Ammon's horn (tissue), 1 donor: ENCODE measurements around the gene DR1.

Experiments used
- DNase-seq: peaks from one replicate; pipeline ENCODE4 v3.0.0-alpha.2; 2016; ENCODE audit warnings: low spot score

DR1 gene

DNA sequence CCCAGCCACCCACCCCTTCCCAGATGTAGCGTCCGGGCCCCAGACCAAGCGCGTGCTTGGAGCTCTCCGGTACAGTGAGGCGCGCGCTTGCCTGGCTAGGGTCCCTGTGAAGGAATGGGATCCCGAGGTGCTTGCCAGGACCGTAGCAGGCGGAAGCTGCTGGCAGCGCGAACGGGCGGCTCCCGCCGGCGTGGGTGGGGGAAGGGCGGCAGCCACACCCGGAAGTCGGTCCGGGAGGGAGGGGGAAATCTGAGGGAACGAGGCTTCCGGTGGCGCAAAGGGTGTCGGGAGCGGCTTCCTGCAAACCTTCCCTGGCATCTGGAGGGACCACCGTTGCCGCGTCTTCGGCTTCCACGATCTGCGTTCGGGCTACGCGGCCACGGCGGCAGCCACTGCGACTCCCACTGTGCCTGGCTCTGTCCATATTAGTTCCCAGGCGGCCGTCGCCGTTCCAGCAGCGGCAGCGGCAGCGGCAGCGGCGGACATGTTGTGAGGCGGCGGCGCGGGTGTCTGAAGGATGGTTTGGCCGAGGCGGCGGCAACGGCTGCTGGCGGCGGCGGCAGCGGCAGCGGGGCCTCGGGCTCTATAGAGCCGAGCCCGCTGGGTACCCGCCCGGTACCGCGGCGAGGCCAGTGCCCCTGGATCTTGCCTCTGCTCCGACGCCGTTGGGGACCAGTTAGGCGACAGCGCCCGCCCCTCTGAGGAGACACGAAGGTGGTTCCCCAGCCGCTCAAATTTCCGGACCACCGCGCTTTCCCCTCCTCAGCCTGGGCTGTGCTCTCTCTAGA is at the start of gene DR1:
DR1 (plus strand) TSS at position 275 of the 788 bp plus-strand sequence. CDS start 739 bp downstream, outside the sequence.
- DNase-seq, result peak; percentile 93

DNA sequence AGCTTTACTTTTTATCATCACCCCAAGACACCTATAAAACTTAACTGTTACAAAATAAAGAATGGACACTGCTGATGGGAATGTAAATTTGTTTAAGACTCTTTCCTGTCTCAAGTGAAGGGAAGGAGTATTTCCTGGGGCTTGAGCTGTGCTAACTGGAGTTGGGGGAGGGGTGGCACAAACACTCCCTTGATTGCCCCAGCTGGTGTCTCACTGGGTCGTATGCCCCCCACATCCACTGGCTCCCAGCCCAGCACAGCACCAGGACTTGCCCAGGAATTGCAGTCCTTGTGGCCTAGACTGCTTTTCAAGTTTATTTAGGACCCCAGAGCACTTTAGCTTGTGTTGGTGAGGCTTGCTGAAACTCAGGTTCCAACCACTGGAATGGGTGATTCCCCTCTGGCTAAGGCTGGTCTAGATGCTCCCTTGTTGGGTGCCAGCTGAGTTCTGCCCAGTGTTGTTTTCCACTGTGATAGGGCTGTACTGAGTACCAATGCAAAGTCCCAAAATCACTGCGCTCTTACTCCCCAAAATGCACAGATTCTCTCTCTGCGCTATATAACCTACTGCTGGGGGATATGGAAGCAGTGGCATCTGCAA is 49.1 kb upstream of the DR1 start:
- no peak for DNase-seq

DNA sequence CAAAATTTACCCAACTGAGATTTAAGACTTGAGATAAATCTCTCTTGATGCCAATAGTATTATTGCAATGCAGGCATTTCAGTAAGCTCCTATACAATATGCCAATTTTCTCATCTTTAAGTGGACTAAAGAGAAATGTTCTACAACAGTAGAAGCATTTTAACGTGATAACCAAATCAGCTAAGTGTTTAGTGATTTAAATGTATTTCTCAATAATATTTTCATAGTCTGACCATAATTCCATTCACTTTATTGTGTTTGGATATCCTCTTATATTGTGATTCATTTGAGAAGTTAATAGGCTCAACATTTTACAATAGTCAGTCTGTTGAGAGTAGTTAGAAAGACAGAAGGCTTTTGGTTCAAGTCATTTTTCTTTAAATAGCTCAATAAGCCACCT is 44.6 kb upstream of the DR1 start:
- no peak for DNase-seq

DNA sequence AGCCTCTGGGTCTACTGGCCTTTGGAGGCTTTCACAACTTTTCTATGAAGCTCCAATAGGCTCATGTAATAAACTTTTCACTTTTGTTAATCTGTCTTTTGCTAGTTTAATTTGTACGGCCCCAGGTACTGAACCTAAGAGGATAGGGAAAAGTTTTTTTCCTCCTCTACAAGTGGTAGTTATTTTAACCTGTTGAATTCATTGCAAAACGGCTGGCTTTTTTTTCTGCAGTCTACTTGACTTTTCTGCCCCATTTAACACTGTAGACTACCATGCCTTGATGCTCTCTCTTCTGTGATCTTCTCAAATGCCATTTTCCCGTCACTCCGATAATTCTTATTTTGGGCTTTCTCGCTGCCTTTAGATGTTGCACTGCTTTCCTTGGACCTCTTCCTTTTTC is 43.6 kb upstream of the DR1 start:
- DNase-seq, result no peak

DNA sequence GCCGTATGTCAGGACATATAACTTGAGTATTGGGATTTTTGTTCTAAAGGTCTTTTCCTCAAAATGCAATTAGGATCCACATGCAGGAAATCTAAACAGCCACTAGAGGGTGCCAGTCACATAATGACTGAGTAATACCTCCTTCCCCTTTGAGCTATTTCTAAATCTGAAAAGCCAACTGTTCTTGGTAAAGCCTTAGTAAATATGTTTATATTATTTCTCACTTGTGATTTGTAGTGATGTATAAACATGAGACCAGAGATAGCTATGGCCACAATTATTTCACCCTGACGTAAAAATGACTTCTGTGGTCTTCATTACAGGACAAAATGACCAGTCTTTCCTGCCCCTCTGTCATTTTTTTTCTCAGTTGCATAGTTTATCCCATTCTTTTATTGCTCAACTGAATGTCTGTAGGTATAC is 41.0 kb upstream of the DR1 start:
- DNase-seq, result peak; percentile 73

DNA sequence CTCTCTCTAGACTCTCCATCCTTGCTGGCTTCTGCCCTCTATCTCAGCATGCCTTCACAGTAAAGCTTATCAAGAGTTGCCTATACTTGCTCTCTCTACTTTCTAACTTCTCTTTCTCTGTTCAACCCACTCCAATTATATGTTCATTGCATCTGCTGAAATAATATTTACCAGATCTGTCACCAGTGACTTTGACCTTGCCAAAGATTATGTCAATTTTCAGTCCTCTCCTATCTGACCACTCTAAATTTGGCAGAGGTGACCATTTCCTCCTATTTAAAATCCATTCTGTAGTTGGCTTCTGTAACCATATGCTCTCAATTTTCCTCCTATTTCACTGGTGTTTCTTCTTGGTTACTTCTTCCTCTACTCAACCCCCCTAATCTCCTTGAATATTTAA is 38.8 kb upstream of the DR1 start:
- DNase-seq, result no peak

DNA sequence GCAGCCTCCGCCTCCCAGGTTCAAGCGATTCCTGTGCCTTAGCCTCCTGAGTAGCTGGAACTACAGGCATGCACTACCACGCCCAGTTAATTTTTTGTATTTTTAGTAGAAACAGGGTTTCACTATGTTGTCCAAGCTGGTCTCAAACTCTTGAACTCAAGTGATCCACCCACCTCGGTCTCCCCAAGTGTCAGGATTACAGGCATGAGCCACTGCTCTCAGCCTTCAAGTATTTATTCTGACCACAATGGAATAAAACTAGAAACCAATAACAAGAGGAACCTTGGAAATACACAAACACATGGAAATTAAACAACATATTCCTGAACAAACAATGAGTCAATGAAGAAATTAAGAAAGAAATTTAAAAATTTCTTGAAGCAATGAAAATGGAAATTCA is 32.7 kb upstream of the DR1 start:
- no peak for DNase-seq

DNA sequence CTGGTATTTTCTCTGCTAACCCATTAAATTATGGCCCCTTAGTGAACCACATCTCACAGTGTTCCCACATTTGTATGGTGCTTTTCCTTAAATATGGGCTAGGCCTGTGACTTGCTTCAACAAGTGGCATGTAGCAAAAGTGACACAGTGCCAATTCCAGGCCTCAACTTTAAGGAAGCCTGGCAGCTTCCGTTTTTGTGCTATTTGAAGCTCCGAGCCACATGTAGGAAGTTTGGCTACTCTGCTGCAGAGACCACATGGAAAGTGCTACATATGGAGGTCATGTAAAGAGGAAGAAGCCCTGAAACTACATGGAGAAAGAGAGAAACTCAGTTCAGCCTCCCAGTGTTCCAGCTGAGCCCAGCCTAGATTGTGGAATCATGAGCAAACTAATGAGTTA is 28.5 kb upstream of the DR1 start:
- peak; percentile 74 for DNase-seq

DNA sequence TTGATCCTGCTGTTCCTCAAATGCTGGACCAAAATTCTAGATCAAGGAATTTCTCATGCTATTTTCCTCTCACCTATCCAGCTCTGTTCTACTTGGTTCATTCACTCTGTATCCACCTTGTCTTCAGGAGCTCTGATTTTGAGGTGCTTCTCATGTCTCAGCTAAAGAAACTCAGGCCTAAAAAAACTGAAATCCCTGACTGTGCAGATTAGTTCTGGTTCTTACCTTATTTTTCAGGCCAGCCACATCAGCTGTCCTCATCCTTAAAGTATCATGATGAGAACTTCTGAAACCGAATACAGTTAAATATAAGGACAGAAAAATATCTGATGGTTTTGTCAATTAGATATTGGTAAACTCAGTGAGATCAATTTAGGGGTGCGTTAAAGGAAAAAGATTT is 27.8 kb upstream of the DR1 start:
- DNase-seq, result no peak

DNA sequence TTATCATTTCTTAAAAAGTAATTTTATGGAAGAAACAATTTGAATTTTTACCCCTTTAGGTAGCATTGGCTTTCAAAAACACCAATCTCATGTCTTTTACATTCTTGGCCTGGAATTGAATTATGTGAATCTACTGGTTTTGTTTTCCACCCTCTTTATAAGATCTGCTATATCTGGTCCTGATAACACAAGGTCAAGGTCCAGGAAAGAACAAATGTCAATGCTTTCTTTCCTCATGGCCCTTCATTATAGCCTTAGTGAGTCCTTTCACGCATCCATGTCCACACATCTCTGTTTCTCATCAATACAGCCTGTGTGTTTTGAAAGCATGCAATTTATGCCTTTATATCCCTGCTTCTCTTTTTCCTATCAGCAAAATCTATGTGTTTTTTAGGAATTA is 24.0 kb upstream of the DR1 start:
- DNase-seq, result no peak

DNA sequence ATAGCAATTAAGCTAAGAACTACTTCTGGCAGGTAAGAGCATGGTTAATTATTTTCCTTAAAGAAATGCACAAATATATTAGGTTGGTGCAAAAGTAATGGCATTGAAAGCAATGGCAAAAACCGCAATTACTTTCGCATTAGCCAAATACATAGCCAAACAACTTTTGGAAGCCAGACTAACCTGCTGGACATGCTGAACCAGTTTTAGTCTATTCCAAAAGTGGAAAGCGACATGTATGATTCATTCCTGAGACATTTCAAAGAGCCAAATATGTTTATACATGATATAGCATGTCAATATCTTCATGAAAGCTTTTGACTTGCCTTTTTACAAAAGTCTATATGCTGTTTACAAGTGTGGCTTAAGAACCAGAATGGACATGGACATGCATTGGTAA is 23.4 kb upstream of the DR1 start:
- DNase-seq, result no peak

DNA sequence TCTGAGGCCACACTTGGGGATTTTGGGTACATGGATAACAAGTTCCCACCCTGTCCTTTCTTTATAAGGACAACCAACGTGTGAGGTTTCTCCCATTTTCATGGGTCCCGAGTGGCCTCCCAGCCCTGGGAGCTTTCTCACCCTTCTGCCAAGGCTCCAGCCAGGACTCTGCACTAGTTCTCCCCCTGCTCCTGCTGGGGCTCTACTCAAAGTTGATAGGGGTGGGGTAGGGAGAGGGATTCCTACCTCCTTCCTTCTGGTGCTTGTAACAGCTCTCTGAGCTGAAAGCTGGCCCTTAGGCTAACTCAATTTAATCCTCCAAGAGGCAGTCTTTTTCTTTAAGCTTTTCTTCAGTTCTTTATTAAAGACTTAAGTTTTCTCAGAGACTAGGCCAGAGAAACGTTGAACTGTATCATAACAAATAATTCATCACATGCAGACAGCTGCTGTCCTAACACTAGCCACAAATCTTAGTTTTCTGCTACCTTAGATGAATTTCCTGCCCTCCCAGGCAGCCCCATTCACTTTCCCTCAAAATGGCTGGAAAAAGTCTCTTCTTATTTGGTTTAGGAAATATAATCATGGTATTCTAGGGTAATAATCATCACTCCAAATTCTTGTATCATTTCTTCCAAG is 22.4 kb upstream of the DR1 start:
- no peak for DNase-seq

DNA sequence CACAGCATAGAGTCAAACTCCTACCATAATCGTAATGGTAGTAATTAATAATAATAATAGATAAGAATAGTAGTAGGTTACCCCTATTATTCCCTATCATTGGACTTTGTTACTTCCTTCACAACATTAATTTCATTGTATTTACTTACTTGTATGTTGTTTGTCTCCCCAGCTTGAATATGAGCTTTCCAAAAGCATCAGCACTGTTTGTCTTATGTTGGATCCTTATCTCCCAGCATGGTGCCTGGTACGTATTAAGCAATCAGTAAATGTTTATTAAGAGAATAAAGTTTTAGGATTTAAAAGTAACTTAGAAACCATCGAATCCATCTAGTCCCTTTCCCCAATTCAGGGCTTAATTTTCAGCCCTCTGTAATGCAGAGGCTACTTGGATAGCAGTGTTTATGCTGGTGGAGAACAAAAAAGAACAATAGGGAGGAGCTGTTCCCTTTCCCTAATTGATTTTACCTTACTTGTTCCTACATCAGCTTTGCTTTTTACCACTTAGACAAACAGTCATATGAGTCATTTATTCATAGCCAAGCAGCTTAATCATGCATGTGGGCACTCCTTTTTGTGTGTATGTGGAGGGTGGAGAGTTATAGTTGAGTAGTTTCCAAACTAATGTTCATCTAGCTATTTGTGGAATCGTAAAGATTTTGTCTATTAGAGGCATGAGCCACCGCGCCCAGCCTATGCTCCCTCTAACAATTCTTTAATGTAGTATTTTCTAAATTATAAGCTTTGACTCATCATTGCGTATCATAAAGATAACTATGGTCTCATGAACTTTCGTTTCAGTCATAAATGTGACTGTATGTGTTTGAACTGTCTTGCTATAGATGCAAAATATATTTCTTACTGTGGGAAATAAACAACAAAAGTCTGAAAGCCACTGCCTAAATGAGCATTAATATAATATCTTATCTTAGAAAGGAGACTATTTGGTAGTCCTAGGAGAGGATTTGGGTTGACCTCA is 20.9 kb upstream of the DR1 start:
- DNase-seq, result no peak

DNA sequence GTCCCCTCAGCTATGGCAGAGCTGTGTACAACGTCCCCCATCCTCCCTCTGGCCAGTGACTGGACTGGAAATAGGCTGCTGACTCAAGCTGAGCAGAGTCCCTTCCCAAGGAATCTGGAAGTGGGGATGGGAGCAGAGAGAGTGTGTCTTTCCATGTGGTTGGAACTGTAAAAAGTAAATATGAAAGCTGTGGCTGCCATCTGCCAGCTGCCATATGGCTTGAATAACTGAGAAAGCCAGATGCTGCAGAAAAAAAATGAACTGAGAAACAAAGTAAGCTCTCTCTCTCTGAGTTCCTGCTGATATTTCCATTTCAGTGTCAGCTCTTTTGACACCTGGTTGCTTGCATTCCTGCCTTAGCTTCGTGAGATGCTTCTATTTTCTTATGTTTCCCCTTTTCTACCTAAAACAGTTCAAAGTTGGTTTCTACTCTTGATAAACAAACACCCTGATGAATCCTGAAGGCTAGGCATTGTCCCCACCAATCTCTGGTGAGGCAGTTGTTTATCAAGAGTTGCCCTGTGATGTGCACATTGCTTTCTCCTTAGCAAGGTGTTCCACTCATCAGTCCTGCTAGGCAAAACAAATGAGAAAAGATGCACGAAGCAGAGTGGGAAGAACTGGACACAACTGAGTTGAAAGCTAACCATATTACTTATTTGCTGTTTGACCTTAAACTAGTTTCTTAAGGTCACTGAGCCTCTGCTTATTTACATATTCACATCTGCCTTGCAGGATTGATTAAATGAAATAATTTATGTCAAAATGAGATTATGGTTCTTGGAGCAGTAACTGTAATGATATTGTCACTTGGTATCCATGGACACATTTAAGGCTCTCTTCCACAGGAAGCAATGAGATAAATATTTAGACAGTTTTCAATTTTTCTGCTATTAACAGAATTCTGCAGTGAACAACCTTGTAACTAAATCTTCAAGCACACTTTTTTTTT is 16.6 kb upstream of the DR1 start:
- no peak for DNase-seq

DNA sequence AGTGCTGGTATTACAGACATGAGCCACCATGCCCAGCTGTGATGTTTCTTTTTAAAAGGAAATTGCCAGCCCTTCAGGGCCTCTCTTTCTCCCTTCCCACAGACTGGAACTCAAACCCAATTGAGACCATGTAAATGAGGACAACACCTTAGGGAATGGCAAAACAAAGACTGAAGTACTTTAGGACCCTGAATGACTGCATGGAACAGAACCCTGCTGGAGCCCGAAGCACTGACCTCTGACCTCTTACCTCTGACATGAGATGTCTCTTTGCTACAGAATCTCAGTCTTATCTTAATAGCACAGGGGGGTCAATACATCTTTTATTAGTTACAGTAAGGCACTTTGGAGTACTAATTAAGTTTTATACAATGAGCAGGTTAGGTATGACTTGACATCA is 15.5 kb upstream of the DR1 start:
- no peak for DNase-seq

DNA sequence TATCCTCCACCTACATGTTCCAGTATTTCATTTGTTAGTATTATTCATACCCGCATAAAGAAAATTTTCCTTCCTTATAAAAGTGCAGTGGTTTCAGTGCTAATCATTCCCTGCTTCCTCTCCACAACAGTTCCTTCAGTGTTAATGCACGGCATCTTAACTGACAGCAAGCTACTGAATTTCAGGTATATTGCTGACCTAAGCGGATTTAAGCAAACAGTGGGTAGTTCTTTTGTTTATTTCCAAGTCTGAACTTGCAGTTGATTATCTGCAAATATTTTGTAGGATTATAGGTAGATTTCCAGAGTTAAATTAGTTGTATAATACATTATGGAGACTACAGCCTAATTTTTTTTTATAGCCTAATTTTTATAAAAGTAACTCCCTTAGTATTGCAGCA is 15.1 kb upstream of the DR1 start:
- no peak for DNase-seq

DNA sequence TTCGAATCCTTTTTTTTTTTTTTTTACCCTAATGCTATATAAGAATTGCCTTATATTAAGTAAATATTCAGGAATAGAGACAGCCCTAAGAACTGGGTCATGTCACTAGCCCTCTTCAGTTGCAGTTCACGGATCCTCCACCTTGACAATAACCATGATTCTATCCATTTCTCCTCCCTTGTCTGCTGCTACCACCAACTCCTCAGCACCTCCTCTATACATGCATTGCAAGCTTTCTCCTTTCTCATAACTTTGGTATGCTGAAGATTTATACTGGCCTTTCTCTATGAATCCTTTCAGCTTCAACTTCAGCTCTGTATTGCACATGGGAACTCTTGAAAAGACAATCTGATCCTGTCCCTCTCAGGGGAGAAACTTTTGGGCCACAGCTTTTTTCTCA is 14.3 kb upstream of the DR1 start:
- DNase-seq, result no peak

DNA sequence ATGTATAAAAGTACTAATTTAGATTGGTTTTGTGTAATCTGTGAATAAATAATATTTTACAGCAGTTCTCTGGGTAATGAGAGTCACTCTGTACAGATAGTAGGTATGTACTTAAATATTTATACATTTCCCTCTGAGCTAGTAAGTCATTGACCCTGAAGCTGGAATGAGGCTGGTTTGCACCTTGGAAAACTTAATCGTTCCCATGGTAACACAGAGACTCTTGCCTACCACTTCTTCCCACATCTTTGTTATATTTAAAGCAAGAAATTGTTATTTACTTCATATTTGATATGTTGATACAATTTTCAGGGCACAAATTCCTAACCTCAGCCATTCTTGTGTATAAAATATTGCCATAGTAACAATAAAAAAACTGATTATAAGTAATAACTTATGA is 13.3 kb upstream of the DR1 start:
- DNase-seq, result no peak

DNA sequence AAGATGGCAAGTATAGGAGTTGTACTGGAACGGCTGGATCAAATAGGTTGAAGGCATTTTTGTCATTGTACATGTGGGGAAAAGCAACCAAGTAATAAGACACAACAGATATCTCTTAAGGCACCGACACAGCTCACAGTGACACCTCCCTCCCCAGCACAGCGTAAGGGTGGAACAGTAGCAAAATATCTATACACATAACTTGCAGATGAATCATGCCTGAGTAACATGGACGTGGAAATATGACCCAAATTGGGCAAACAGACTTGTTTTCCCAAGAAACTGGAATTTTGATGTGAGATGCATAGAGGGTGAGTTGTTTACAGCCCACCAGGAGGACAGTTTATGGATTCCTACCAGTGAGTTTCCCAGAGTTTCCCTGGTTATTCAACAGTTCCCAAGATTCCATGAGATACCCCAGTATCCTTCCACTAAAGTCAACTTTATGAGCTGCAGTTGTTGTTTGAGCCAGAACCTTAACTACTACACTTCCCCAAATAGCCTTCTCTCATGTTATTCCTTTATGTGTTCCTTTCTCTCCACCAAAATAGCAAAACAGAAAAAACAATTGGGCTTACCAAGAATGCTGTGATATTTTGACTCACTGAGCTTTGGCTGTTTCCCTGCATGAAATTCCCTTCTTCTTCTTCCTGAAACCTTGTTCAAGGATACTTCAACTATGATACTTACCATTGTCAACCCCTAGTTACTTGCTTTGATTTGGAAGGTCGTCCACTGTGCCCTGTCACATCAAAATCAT is 7.1 kb upstream of the DR1 start:
- no peak for DNase-seq

DNA sequence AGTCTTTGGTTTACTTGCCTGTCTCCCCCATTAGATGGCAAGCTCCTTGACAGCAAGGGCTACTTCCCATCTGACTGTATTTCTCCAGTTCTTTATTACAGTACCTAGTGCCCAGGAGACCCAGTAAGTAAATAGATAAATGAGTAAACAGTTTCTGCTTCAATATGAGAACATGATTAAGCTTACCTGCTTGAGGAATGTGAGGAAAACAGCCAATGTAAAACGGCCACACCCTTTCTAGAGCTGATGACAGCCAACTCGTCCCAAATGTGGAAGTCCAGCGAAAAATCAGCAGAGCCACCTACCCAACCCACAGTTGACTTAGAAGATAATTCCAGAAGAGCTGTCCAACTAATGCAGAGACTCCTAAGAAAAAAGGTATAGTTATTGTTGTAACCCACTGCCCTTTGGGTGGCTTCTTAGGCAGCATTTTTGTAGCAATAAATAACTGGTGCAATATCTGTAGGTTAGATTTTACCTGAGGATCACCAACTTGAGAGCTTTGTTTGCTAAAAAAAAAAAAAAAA is 6.5 kb upstream of the DR1 start:
- no peak for DNase-seq
